Right ventricle myocardium inferior (tissue), 1 donor: ENCODE data around the gene SNTB2. TPM values are rescaled to one million over a fixed set of nuclear protein-coding genes. Genes with fewer than 3 reads are reported as not detected.

Experiments used
- ATAC-seq: fragments of 200-7000 bp; cut with Tn5 transposase; one replicate; pipeline ENCODE4 v1.9.1; 2020; ENCODE audit warnings: mild to moderate bottlenecking, moderate library complexity
- DNase-seq: peaks from one replicate; pipeline ENCODE4 v3.0.0; 2021; ENCODE audit errors: missing footprints
- intact Hi-C: fragments of 100-400 bp; cut with DNase I; formaldehyde crosslinking; loops from one replicate; pipeline ENCODE4 v1.11.0; 2022
- total RNA-seq: library from RNA; stranded (reverse); fragmentation: NEBNext Ultra II Directional; extraction: Animal tissue kit (Norgen Biotek cat#: 25700); gene quantifications from one replicate; pipeline ENCODE4 v1.2.1, GENCODE V29; 2021
- donor health status: DM: no; HTN: yes; CAD: no; lungs with severe emphysema.

Gene SNTB2
- total RNA-seq, 1 donor from 2014 or later = 16.5 TPM

DNA sequence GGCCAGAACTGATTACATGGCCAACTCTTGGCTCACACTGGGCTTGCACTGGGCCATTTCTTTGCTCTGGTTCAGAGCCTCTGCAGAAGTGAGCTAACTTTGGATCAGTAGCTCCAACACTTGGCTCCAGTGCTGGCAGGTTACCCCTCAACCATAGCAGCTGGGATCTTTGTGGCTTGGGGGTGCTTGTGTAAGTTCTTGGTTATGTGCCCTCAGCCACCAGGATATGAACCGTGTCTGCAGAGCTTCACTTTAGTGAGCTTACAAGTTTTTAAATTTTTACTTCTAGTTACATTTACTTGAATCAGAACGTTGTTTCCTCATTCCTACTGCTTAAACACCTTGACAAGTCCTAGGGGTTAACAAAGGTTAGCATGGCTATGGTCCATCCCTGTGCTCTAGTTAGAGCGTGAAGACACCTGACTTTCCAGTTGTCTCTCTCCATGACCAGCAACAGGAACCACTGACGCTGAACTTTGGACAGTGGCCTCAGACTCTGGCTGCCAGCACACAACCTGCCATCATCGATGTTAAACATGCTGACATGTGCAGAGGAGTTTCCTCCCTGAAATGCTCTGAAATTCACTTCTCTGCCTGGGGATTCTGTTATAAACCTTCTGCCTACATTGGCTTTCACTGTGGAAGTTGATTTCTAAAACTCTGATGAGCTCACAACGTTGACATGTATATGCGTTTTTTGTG, 139.4 kb downstream of the SNTB2 start:
- ATAC-seq (no peak), DNase-seq (no peak)
- intact Hi-C loops = no loop called here

DNA sequence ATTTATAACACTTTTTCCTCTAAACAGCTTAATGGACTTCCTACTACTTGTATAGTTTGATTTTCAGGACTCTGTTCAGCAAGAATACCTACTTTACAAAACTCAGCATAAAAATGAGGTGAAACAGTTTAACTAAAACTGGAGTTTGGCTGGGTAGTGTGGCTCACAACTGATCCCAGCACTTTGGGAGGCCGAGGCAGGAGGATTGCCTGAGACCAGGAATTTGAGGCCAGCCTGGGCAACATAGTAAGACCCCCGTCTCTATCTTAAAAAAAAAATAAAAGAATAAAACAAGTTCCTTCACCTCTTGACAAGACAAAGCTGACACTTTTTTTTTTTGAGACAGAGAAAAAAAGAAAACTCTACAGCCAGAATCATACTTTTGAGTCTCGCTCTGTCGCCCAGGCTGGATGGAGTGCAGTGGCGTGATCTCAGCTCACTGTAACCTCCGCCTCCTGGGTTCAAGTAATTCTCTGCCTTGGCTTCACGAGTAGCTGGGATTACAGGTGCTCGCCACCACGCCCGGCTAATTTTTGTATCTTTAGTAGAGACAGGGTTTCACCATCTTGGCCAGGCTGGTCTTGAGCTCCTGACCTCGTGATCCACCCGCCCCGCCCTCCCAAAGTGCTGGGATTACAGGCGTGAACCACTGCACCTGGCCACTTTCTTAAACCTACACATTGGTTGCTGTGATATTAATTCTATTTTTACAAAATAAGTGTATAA, 140.8 kb downstream of the SNTB2 start:
- intact Hi-C loops = no loop called here
- DNase-seq = no peak

DNA sequence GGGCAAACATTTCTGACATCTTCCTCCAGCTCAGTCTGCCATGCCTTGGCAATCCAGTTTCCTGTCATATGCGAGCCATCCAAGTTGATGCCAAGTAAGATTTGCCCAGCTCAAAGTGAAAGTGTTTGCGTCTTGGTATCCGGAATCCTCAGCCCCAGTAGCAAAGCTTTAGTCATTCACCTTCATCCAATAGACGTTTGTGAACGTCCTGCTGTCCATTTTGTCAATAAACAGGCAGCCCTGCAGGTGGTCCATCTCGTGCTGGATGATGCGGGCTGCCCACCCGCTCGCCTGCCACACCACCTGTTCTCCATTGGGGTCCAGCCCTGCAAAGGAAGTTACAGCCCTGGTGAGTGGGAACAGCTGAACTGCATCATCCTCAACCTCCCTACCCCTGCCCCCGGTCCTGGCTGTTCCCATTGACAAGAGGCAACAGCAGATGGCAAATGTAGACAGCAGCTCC, 141.9 kb downstream of the SNTB2 start:
- intact Hi-C loops = no loop called here
- ATAC-seq (no peak), DNase-seq (no peak)

More for the DNA sequence above, 140.8 kb downstream of the SNTB2 start:
- ATAC-seq = no peak

DNA sequence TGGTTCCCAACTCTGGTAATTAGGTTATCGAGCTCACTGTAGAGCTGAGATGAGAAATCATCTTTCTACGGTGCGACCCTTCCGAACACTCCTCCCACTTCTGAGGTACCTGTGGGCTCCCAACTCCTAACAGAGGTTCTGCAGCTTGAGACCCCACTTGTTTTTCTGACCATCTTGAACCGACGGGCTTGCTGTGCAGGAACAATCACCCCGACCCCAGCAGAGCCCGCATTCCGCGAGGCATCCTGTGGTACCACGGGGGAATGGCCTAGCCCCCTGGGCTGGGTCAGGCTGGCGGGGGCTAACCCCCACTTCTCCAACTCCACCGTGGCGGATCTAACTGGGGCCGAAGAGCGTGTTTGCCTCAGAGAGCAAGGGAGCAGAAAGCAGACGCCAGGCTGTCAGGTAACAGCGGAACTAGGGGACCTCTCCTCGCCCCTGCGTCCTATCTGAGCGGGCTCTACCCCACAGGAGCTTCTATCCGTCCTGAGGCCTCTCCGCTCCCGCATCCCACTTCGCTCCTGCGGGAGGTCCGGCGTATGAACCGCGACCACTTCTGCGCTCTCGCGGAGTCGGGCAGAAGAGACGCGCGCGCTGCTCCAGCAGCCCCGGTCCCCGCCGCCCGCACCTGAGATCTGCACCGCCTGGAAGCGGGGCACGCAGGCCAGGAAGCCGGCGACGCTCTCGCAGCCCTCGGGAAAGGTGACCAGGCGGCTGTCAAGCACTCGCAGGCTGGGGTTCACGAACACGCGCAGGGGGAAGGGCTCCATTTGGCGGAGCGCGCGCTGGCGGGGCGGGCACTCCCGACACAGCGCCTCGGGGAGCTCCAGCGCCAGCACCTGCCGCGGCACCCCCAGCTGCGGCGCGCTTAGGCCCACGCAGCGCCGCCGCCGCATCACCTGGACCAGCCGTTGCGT, 142.7 kb downstream of the SNTB2 start:
- no peak for DNase-seq
- ATAC-seq = peak; percentile 11
- intact Hi-C loops = no loop called here

DNA sequence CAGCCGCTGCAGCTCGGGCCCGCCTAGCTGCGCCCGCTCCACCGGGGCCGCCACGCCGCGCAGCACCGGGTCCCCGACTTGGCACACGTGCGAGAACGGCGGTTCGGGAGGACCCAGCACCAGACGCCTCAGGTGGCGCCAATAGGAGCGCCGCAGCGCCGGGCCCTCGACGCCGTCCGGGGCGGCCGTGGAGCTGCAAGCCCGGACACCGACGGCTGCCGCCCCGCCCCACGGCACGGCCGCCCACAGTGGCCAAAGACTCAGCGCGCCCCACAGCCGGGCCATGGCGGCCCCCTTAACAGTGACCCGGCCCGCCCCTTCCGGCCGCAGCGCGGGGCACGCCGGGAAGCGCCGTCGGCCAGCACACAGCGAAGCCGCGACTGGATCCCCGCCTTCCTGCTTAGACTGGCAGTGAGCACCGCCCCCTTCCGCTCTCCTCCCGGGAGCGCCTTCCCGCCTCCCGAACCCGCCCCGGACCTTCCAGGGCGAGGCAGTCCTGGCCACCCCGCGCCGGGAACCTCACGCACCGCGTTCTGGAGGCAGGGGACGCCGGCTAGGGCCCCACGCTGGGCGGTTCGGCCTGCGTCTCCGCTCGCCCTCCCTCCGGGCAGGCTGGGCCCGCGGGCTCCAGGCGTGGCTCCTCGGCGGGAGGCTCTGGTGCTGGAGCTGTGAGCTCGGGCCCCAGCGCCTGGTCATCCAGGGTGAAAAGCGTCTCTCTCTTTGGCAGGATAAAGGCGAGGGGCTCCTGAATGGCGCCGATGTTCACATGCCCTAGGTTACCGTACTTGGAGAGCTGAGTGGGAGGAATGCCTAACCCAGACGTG, 143.5 kb downstream of the SNTB2 start, which contains the start of gene PDF:
TSS of gene PDF (minus strand) at position 303 of the 824 bp plus-strand sequence. CDS start at position 285, 18 bp downstream.
- ATAC-seq (peak; percentile 98), DNase-seq (peak; percentile 97)
- intact Hi-C loops = no loop called here

DNA sequence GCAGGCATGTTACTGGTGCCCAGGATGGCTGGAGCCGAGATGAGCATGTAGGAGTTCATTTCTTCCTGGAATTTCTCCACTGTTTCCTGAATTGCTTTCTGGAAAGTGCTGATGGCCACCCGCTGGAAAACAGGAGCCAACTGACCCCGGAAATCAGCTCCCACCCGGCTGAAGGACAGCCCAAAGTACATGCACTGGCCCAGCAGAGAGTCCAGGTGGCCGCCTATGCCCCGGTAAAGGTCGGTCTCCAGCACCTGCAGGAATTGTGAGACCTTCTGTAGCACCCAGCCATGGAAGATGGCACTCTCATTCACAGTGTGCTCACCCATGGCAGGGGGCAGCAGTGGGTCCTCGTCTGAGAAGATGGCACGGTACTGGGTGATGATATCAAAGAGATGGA, 147.7 kb downstream of the SNTB2 start:
- intact Hi-C loops = no loop called here
- ATAC-seq = no peak

DNA sequence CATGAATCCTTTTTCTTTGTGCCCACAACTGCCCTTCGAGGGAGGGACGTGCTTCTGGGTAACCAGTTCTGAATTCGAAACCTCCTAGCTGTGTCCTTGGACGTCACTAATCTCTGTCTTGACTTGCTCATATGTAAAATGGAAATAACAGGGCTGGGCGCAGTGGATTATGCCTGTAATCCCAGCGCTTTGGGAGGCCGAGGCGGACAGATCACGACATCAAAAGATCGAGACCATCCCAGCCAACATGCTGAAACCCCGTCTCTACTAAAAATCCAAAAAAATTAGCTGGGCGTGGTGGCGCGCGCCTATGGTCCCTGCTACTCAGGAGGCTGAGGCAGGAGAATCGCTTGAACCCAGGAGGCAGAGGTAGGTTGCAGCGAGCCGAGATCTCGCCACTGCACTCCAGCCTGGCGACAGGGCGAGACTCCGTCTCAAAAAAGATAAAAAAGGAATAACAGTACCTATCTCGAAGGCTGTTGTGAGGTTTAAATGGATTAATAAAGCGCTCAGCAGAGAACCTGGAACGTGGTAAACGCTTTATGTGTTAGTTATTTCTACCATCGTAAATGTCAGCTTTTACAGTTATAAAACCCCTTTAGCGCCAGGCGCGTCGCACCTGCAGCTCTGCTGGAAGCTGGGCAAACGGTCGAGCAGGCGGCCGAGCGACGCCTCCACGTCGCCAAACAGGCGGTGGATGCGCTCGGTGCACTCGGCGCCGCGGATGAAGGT, 151.8 kb downstream of the SNTB2 start:
- ATAC-seq (no peak), DNase-seq (peak; percentile 86)
- intact Hi-C loops = no loop called here

More for the DNA sequence above, 147.7 kb downstream of the SNTB2 start:
- DNase-seq = no peak

DNA sequence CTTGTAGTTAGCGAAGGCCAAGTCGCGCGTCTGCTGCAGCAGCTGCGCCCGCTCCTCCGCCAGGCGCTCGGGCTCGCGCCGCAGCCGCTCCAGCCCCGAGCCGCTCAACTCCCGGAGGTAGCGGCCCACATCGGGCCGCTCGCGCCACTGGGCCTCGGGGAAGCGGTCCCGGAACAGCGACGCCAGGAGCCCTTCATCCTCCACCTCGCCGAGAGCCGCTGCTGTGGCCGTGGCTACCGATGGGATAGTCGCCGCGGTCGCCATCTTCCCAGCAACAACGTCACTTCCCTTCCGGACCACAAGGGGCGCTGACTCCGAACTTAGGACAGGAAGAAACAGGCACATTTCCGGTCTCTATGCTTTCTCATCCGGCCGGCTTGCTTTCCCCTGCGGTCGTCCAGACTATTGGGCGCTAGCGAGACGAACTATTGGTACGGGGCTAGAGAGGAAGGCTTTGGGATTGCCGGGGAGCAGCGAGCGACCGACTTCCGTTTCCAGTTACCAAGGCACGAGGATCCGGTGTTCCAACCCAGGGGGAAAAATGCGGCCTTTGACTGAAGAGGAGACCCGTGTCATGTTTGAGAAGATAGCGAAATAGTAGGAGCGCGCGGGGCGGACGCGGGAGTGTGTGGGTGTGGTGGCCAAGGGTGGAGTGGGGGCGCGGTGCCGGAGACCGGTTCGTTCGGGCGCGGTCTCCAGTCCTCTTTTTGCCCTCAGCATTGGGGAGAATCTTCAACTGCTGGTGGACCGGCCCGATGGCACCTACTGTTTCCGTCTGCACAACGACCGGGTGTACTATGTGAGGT, 152.5 kb downstream of the SNTB2 start, which contains the start of the genes COG8 and NIP7:
TSS of gene COG8 (minus strand) at position 276 of the 806 bp plus-strand sequence. CDS start at position 264, 12 bp downstream.
TSS of gene NIP7 (plus strand) at position 484 of the 806 bp plus-strand sequence. CDS start at position 542, 58 bp downstream.
- intact Hi-C loops = loop anchor here (5.0 kb wide), 1 partner anchor 43 kb away; no protein-coding TSS in a partner anchor
- ATAC-seq = peak; percentile 99
- DNase-seq = peak; percentile 97

DNA sequence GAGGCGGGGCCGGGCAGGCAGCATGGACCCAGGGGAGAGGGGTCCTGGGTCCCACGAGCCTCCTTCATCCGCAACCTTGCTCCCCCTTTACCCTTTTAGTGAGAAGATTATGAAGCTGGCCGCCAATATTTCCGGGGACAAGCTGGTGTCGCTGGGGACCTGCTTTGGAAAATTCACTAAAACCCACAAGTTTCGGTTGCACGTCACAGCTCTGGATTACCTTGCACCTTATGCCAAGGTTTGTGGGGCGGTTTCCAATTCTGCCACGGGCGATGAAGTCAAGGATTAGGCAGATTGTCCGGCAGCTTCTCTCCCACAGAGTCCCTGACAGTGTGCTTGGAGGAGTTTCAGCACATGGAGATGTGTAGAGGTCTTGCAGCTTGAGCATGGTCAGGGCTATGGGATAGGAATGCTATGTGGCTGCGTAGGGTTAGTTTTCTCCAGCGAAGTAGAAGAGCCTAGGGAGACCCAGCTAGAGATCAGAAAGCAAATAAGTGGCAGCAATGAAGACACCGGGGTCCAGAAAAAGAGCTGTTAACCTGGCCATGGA, 153.2 kb downstream of the SNTB2 start:
- ATAC-seq = no peak
- intact Hi-C loops = loop anchor here (5.0 kb wide), 1 partner anchor 42 kb away; no protein-coding TSS in a partner anchor
- no peak for DNase-seq

DNA sequence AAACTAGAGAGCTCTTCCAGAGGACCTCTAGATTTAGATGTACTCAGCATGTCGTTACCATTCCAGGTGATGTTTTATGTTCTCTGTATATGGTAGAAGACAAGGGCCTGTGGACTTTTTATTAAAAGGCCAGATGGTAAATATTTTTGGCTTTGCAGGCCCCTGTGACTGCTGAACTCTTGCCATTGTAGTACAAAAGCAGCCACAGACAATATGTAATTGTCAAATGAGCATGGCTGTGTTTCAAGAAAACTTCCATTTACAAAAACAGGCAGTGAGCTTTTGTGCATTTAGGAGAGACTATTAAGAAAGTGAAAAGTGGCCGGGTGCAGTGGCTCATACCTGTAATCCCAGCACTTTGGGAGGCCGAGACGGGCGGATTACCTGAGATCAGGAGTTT, 157.2 kb downstream of the SNTB2 start:
- DNase-seq = no peak
- intact Hi-C loops = loop anchor here (5.0 kb wide), 1 partner anchor 38 kb away; no protein-coding TSS in a partner anchor
- no peak for ATAC-seq

DNA sequence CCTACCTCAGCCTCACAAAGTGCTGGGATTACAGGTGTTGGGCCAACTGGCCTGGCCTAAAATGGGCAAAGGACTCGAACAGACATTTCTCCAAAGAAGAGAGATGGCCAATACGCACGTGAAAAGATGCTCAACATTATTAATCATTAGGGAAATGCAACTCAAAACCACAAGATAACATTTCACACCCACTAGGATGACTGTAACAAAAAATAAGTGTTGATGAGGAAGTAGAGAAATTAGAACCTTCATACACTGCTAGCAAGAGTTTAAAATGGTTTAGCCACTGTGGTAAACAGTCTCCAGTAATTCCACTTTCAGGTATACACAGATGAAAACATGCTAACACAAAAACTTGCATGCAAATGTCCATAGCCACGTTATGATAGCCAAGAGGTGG, 159.0 kb downstream of the SNTB2 start:
- intact Hi-C loops = no loop called here

DNA sequence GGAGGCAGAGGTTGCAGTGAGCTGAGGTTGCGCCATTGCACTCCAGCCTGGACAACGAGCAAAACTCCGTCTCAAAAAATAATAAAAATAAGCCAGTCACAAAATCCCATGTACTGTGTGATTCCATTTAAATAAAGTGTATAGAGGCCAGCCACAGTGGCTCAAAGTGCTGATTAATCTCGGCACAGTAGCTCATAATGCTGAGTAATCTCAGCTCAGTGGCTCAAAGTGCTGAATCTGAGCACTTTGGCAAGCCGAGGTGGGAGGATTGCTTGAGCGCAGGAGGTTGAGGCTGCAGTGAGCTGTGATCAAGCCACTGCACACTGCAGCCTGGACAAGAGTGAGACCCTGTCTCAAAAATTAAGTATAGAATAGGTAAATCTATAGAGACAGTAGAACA, 159.7 kb downstream of the SNTB2 start:
- no peak for ATAC-seq
- intact Hi-C loops = no loop called here

More for the DNA sequence above, 159.0 kb downstream of the SNTB2 start:
- no peak for DNase-seq
- no peak for ATAC-seq

DNA sequence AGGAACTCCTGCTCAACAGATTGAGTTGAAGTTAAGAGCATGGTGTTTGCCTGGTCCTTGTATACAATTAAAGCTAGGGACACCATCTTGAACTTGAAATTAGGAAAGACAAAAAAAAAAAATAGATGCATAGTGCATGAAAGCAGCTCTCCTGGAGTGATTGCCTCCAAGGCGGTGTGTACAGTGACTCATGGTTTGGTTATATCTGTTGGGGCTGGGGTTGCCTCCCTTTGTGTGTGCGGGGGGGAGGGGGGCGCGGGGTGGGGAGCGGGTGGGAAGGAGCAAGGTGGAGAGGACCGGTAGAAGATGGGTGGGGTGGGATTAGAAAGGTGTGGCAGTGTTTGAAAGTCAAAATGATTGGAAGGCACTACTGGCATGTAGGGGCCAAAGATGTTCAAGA, 161.3 kb downstream of the SNTB2 start:
- ATAC-seq (no peak), DNase-seq (no peak)
- intact Hi-C loops = no loop called here

More for the DNA sequence above, 159.7 kb downstream of the SNTB2 start:
- no peak for DNase-seq

DNA sequence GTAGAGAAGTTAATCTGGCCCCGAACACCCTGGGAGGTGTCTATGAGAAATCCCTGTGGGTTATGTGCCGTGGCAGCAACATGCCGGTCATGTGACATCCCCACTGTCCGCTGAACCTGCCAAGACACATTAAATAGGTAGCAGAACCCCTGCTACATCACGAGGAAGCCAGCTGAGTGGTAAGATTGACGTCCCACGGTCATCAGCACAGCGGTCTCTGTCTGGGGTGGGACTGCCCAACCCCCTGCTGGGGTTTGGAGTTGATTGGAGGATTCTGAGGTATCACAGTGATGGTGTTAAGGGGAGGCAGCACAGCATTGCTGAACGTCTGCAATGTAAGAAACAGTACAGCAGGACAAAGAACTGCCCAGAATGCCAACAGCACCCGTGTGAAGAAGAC, 162.6 kb downstream of the SNTB2 start:
- intact Hi-C loops = no loop called here
- ATAC-seq = no peak
- DNase-seq = no peak

DNA sequence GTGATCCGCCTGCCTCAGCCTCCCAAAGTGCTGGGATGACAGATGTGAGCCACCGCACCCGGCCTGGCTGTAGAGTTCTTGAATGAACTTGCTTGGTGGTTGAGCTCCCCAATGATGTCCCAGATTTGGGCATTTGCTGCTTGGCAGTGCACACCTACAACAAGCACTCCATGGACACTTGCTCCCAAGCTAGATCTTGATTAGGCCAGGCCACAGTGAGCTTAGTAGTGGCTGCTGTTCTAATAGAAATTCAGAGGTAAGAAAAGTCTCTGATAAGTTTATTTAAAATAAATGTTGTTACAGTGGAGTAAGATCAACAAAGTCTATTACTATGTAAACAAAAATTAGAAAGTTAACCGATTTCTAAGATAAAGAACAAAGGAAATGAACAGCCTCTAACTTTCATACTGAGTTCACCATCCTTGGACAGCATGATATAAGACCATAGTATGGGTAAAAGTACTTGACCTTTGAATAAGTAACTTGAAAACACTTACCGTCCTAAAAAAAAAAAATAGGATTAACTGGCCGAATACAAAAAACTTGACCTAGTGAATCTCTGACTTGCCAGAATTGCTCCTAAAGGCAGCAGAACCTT, 163.7 kb downstream of the SNTB2 start:
- ATAC-seq = no peak
- intact Hi-C loops = no loop called here

More for the DNA sequence above, 163.7 kb downstream of the SNTB2 start:
- DNase-seq = no peak
